Keratinocyte (primary cell): Measurements from ENCODE around the gene NOL9. TPM values are rescaled to one million over a fixed set of nuclear protein-coding genes. Genes with fewer than 3 reads are reported as not detected.

ENCODE experiments used
- DNase-seq: peaks from one replicate; pipeline ENCODE4 v3.0.0-alpha.2; 2011; ENCODE audit warnings: low read depth, missing footprints, low spot score
- FAIRE-seq: peaks from 2 replicates; lab custom pipeline; 2011; peaks lifted over from hg19 to GRCh38; lab: Jason Lieb, UNC
- H2AFZ ChIP-seq: 2 replicates; pipeline ENCODE4 v1.6.0; 2012; ENCODE audit warnings: low read length, control low read depth, inconsistent platforms; ENCODE audit not compliant: control insufficient read depth
- H3K27ac ChIP-seq: 2 replicates; pipeline ENCODE4 v1.5.1; 2011; ENCODE audit warnings: low read length; ENCODE audit not compliant: control insufficient read depth, insufficient read depth
- H3K27me3 ChIP-seq: 3 replicates; pipeline ENCODE4 v1.6.0; 2011; ENCODE audit warnings: low read length; ENCODE audit not compliant: control insufficient read depth, insufficient read depth; ENCODE audit errors: extremely low read depth
- H3K36me3 ChIP-seq, 2 experiments: 2 replicates in 1 of 2; 3 replicates in 1 of 2; pipeline ENCODE4 v1.5.1; 2011; ENCODE audit warnings: low read length in 2 of 2, mild to moderate bottlenecking in 1 of 2; ENCODE audit not compliant: control insufficient read depth in 2 of 2, insufficient read depth in 2 of 2; ENCODE audit errors: extremely low read depth in 1 of 2
- H3K4me1 ChIP-seq: 3 replicates; pipeline ENCODE4 v1.5.1; 2011; ENCODE audit warnings: low read length; ENCODE audit not compliant: control insufficient read depth, insufficient read depth; ENCODE audit errors: extremely low read depth
- H3K4me2 ChIP-seq: 3 replicates; pipeline ENCODE4 v1.6.0; 2011; ENCODE audit warnings: low read depth, low read length; ENCODE audit not compliant: control insufficient read depth, insufficient read depth; ENCODE audit errors: extremely low read depth
- H3K4me3 ChIP-seq, 3 experiments: fragments of 200-600 bp in 1 of 3; sonication (generic) in 1 of 3; 2 replicates in 2 of 3; 3 replicates in 1 of 3; pipeline ENCODE4 v1.5.1; 2011 to 2016; ENCODE audit warnings: low read length in 3 of 3, mild to moderate bottlenecking in 3 of 3, control low read depth in 2 of 3, inconsistent platforms in 1 of 3, low read depth in 1 of 3, mixed read lengths in 1 of 3, mixed run types in 1 of 3, moderate library complexity in 1 of 3; ENCODE audit not compliant: control insufficient read depth in 2 of 3, insufficient read depth in 2 of 3; ENCODE audit errors: extremely low read depth in 1 of 3
- H3K79me2 ChIP-seq: 2 replicates; pipeline ENCODE4 v1.6.0; 2012; ENCODE audit warnings: low read length; ENCODE audit not compliant: control insufficient read depth, insufficient read depth
- H3K9ac ChIP-seq: 3 replicates; pipeline ENCODE4 v1.6.0; 2011; ENCODE audit warnings: low read length; ENCODE audit not compliant: control insufficient read depth, insufficient read depth; ENCODE audit errors: extremely low read depth
- H3K9me1 ChIP-seq: 3 replicates; pipeline ENCODE4 v1.6.0; 2011; ENCODE audit warnings: low read length; ENCODE audit not compliant: control insufficient read depth, insufficient read depth; ENCODE audit errors: extremely low read depth
- H3K9me3 ChIP-seq: 2 replicates; pipeline ENCODE4 v1.5.1; 2012; ENCODE audit warnings: low read depth, low read length; ENCODE audit not compliant: control insufficient read depth
- H4K20me1 ChIP-seq: 3 replicates; pipeline ENCODE4 v1.6.0; 2011; ENCODE audit warnings: low read length; ENCODE audit not compliant: control insufficient read depth, insufficient read depth; ENCODE audit errors: extremely low read depth
- CTCF ChIP-seq, 3 experiments: IDR thresholded peaks in 1 of 3; conservative IDR thresholded peaks in 1 of 3; optimal IDR thresholded peaks in 1 of 3; 2 replicates in 2 of 3; 3 replicates in 1 of 3; pipeline versions ENCODE3 to v1.5.1; 2011; ENCODE audit warnings: low read length in 3 of 3, mild to moderate bottlenecking in 3 of 3, moderate library complexity in 2 of 3, control low read depth in 1 of 3, inconsistent platforms in 1 of 3; ENCODE audit not compliant: insufficient read depth in 2 of 3; ENCODE audit errors: extremely low read depth in 1 of 3
- EZH2 ChIP-seq: IDR thresholded peaks from one replicate; pipeline ENCODE4 v1.6.1; 2012; ENCODE audit warnings: inconsistent platforms, mild to moderate bottlenecking, low read length, moderate library complexity
- dilution Hi-C: fragments of 300-500 bp; cut with MboI; formaldehyde crosslinking; loops from one replicate; pipeline ENCODE4 v1.7.0; 2020; ENCODE audit warnings: low sequenced_read_pairs; ENCODE audit not compliant: extremely low pct_ligation_motif_present
- polyA plus RNA-seq, 5 experiments: library from polyadenylated mRNA; depleted of rRNA in 3 of 5; stranded (reverse) in 3 of 5; stranded (forward) in 1 of 5; unstranded in 1 of 5; fragments of >200 nt; gene quantifications; 1 replicate in 1 of 5; 2 replicates in 3 of 5; 3 replicates in 1 of 5; pipeline versions ENCODE4 v1.2.1 to v1.2.3, GENCODE V29; 2011 to 2012; ENCODE audit warnings: missing spikeins in 2 of 5, low read depth in 1 of 5, low replicate concordance in 1 of 5

The NOL9 gene
- polyA plus RNA-seq, 1 donor (not counting 4 experiments of a cell fraction or from before 2014, with no cell fraction given): 24.6 TPM

GRCh38 chr1:6523566-6523965 lies 30.7 kb downstream of the NOL9 start:
- FAIRE-seq: peak; percentile 74

GRCh38 chr1:6521536-6521935 lies 32.8 kb downstream of the NOL9 start:
- H3K9me1 ChIP-seq: no peaks in the 10 kb centered on the region
- DNase-seq (no peak), FAIRE-seq (peak; percentile 91)
- H3K79me2 ChIP-seq: no peaks in the 10 kb centered on the region
- H3K27me3 ChIP-seq: no peaks in the 10 kb centered on the region
- peak overlapping the region; percentile 24 for H3K27ac ChIP-seq
- H3K4me3 ChIP-seq: no peak overlapping the region
- dilution Hi-C loops: no loop called here
- H3K36me3 ChIP-seq: peaks cover 10 to 20% of the 10 kb centered on the region in 2 experiments
- H3K4me2 ChIP-seq: no peak overlapping the region
- H3K4me1 ChIP-seq: peaks cover 31% of the 10 kb centered on the region
- H2AFZ ChIP-seq: no peak overlapping the region
- peaks cover 3% of the 10 kb centered on the region for H4K20me1 ChIP-seq
- no peak for TF ChIP-seq EZH2
- H3K9me3 ChIP-seq: no peaks in the 10 kb centered on the region
- no peak overlapping the region for H3K9ac ChIP-seq

More at GRCh38 chr1:6523566-6523965, 30.7 kb downstream of the NOL9 start:
- Histone ChIP-seq H3K9me1 (no peaks in the 10 kb centered on the region), H3K79me2 (no peaks in the 10 kb centered on the region), H3K27me3 (no peaks in the 10 kb centered on the region), H3K4me1 (peaks cover 31% of the 10 kb centered on the region), H3K4me3 (no peak overlapping the region), H3K9me3 (no peaks in the 10 kb centered on the region), H3K27ac (no peak overlapping the region), H3K36me3 (peaks cover 16 to 26% of the 10 kb centered on the region in 2 experiments), H3K4me2 (no peak overlapping the region), H3K9ac (no peak overlapping the region), H2AFZ (no peak overlapping the region), H4K20me1 (peaks cover 3% of the 10 kb centered on the region)
- TF ChIP-seq CTCF (optimal IDR thresholded peaks at IDR 0.05 in 1 of 3, IDR thresholded peaks at IDR 0.05 in 1 of 3, conservative IDR thresholded peaks at IDR 0.05 in 1 of 3; ENCODE audit: extremely low read depth in 1 of 3, insufficient read depth in 2 of 3, low read length in 3 of 3) (peak; percentile 59 to 72 (median 67)), EZH2 (no peak)
- dilution Hi-C loops: no loop called here
- DNase-seq: no peak
